ENCODE measurements around the gene JARID2. TPM values are rescaled to one million over a fixed set of nuclear protein-coding genes. Genes with fewer than 3 reads are reported as not detected.
"Not testable (repeated sequence)": the region's sequence is repeated elsewhere in the genome, so short reads cannot be mapped to it uniquely, and the experiment has no call there.

The JARID2 gene
- total and polyA plus RNA-seq, 2 of the 4 experiments (the other 2 are of a cell fraction) = 9.6 to 12.9 TPM

- BruUV-seq (replicated peaks); POLR2A ChIA-PET (ENCODE audit: unreplicated experiment); H2AK5ac ChIP-seq (ENCODE audit: low read depth, low read length); H2BK15ac ChIP-seq (ENCODE audit: low read depth, low read length); H4K5ac ChIP-seq (ENCODE audit: low read depth, low read length); H4K8ac ChIP-seq (ENCODE audit: low read depth in 2 of 2, low read length in 2 of 2); H3K4me3 ChIP-seq (ENCODE audit: insufficient read depth, low read depth, low read length); H3K27ac ChIP-seq (ENCODE audit: insufficient read depth, low read length); H3K14ac ChIP-seq (replicated peaks; ENCODE audit: low read depth, low read length); H3K56ac ChIP-seq (ENCODE audit: extremely low read depth, insufficient read depth, low read length); H3K23ac ChIP-seq (ENCODE audit: low read depth, low read length); H2BK5ac ChIP-seq (ENCODE audit: low read depth, low read length, poor library complexity, severe bottlenecking); CTCF ChIA-PET; H3K4ac ChIP-seq (ENCODE audit: low read depth, low read length); H3K18ac ChIP-seq (ENCODE audit: low read depth, low read length); H2BK120ac ChIP-seq (ENCODE audit: low read depth, low read length); H2AK9ac ChIP-seq (replicated peaks; ENCODE audit: low read depth, low read length, poor library complexity); dilution Hi-C loops (cut with HindIII; ENCODE audit: low sequenced_read_pairs, unreplicated experiment); in situ Hi-C loops (cut with MboI; ENCODE audit: low sequenced_read_pairs); H3K4me1 ChIP-seq (ENCODE audit: control insufficient read depth, insufficient read depth, low read length); H3K9me1 ChIP-seq (ENCODE audit: insufficient read depth, low read length); H4K91ac ChIP-seq (ENCODE audit: insufficient read depth, low read depth, low read length); H3K9ac ChIP-seq (ENCODE audit: low read depth, low read length); H2BK20ac ChIP-seq (ENCODE audit: low read depth, low read length); H3K36me3 ChIP-seq (ENCODE audit: control insufficient read depth, insufficient read depth, low read length); H3K9me3 ChIP-seq (ENCODE audit: control insufficient read depth, insufficient read depth, low read length); DNase-seq; intact Hi-C loops (cut with micrococcal nuclease); H3K4me2 ChIP-seq (ENCODE audit: low read depth, low read length); ATAC-seq (ENCODE audit: low read depth); H3K27me3 ChIP-seq (ENCODE audit: control insufficient read depth, insufficient read depth, low read length); H2AFZ ChIP-seq (replicated peaks; ENCODE audit: low read length, poor library complexity): not testable (repeated sequence)
- Histone ChIP-seq H4K20me1 (ENCODE audit: insufficient read depth, low read length) (peaks cover 46% of the 10 kb centered on the region), H3K79me1 (ENCODE audit: low read depth in 1 of 2, low read length in 2 of 2) (peaks cover 7 to 36% of the 10 kb centered on the region in 2 experiments)
- no CpG with 5 or more reads among the region's 30 CpGs for WGBS, 2 experiments (ENCODE audit: extremely low coverage in 2 of 2, insufficient read length in 1 of 2)
These were observed 169.8 kb downstream of the JARID2 start for GRCh38 chr6:15415622-15416021.
